HUES64 (cell line): ENCODE results near the gene SIX3.
A peak's percentile ranks its signal among the peaks of the same experiment; 100 is the strongest.

Source experiments
- H3K27ac ChIP-seq: 2 replicates; pipeline ENCODE4 v1.7.0; 2013; ENCODE audit warnings: low read depth, low read length, inconsistent platforms
- H3K27me3 ChIP-seq: 2 replicates; pipeline ENCODE4 v1.6.1; 2013; ENCODE audit warnings: mild to moderate bottlenecking, low read length; ENCODE audit not compliant: insufficient read depth
- H3K36me3 ChIP-seq: 2 replicates; pipeline ENCODE4 v1.6.1; 2013; ENCODE audit warnings: mild to moderate bottlenecking, low read length; ENCODE audit not compliant: insufficient read depth
- H3K4me1 ChIP-seq: 2 replicates; pipeline ENCODE4 v1.6.1; 2013; ENCODE audit warnings: mild to moderate bottlenecking, low read length, moderate library complexity; ENCODE audit not compliant: insufficient read depth
- H3K4me3 ChIP-seq: 2 replicates; pipeline ENCODE4 v1.5.1; 2013; ENCODE audit warnings: mild to moderate bottlenecking, low read length, moderate library complexity
- H3K9ac ChIP-seq: 2 replicates; pipeline ENCODE4 v1.6.1; 2013; ENCODE audit warnings: mild to moderate bottlenecking, low read depth, low read length
- H3K9me3 ChIP-seq: 2 replicates; pipeline ENCODE4 v1.6.1; 2013; ENCODE audit warnings: low read depth, low read length; ENCODE audit not compliant: insufficient read depth
- WGBS: fragments of 150-250, 120-280 bp; methylation state at CpG from one replicate; pipeline ENCODE4 v1.1.7; 2013; ENCODE audit warnings: missing lambda C conversion rate; 5-methylcytosine and 5-hydroxymethylcytosine counted together

Gene SIX3

GRCh38 chr2:44952806-44953498, 11.4 kb downstream of the SIX3 start:
- peaks cover 40% of the 10 kb centered on the region for H3K4me1 ChIP-seq
- no peak overlapping the region for H3K27ac ChIP-seq
- H3K36me3 ChIP-seq = peaks cover 1% of the 10 kb centered on the region; the same call in 1 of the 2 replicates
- H3K4me3 ChIP-seq = peak overlapping the region; percentile 44
- no peaks in the 10 kb centered on the region for H3K9me3 ChIP-seq
- no peak overlapping the region for H3K9ac ChIP-seq
- peaks cover 99% of the 10 kb centered on the region for H3K27me3 ChIP-seq
- WGBS = 5% methylated on average over 39 of the region's 39 CpGs

GRCh38 chr2:44953499-44953883, 12.0 kb downstream of the SIX3 start:
- 20% methylated on average over 8 of the region's 8 CpGs for WGBS
- Histone ChIP-seq H3K27me3 (peaks cover 99% of the 10 kb centered on the region), H3K27ac (no peak overlapping the region), H3K36me3 (no peaks in the 10 kb centered on the region), H3K9ac (no peak overlapping the region), H3K4me1 (peaks cover 39% of the 10 kb centered on the region), H3K9me3 (no peaks in the 10 kb centered on the region), H3K4me3 (no peak overlapping the region)

GRCh38 chr2:44954447-44954888, 13.0 kb downstream of the SIX3 start:
- Histone ChIP-seq H3K9me3 (no peaks in the 10 kb centered on the region), H3K9ac (no peak overlapping the region), H3K27me3 (peaks cover 89% of the 10 kb centered on the region), H3K27ac (no peak overlapping the region), H3K36me3 (no peaks in the 10 kb centered on the region), H3K4me3 (peak overlapping the region; percentile 48), H3K4me1 (peaks cover 33% of the 10 kb centered on the region)
- WGBS = 11% methylated on average over 25 of the region's 25 CpGs

- Histone ChIP-seq H3K4me1 (peaks cover 33% of the 10 kb centered on the region), H3K27ac (no peak overlapping the region), H3K4me3 (peak overlapping the region; percentile 48), H3K9me3 (no peaks in the 10 kb centered on the region), H3K36me3 (no peaks in the 10 kb centered on the region), H3K27me3 (peaks cover 83% of the 10 kb centered on the region), H3K9ac (no peak overlapping the region)
- 7% methylated on average over 44 of the region's 44 CpGs for WGBS
Measured at GRCh38 chr2:44954889-44955592, 13.5 kb downstream of the SIX3 start.

- WGBS = 11% methylated on average over 38 of the region's 38 CpGs
- peaks cover 76% of the 10 kb centered on the region for H3K27me3 ChIP-seq
Measured at GRCh38 chr2:44955593-44956392, 14.3 kb downstream of the SIX3 start.

GRCh38 chr2:44956843-44957242, 15.3 kb downstream of the SIX3 start:
- Histone ChIP-seq H3K4me3 (no peak overlapping the region), H3K36me3 (no peaks in the 10 kb centered on the region), H3K9ac (no peak overlapping the region), H3K9me3 (no peaks in the 10 kb centered on the region), H3K27me3 (peaks cover 65% of the 10 kb centered on the region), H3K27ac (no peak overlapping the region), H3K4me1 (peaks cover 22% of the 10 kb centered on the region)
- WGBS = 83% methylated on average over 1 of the region's 1 CpG

More at GRCh38 chr2:44955593-44956392, 14.3 kb downstream of the SIX3 start:
- Histone ChIP-seq H3K4me3 (peak overlapping the region; percentile 48), H3K4me1 (peaks cover 29% of the 10 kb centered on the region), H3K36me3 (no peaks in the 10 kb centered on the region), H3K9ac (no peak overlapping the region), H3K9me3 (no peaks in the 10 kb centered on the region), H3K27ac (no peak overlapping the region)

GRCh38 chr2:44957656-44958327, 16.3 kb downstream of the SIX3 start:
- Histone ChIP-seq H3K27ac (no peak overlapping the region), H3K4me3 (no peak overlapping the region), H3K9me3 (no peaks in the 10 kb centered on the region), H3K36me3 (no peaks in the 10 kb centered on the region), H3K27me3 (peaks cover 56% of the 10 kb centered on the region), H3K4me1 (peaks cover 22% of the 10 kb centered on the region), H3K9ac (no peak overlapping the region)
- 94% methylated on average over 6 of the region's 6 CpGs for WGBS

- Histone ChIP-seq H3K9ac (no peak overlapping the region), H3K36me3 (no peaks in the 10 kb centered on the region), H3K27ac (no peak overlapping the region), H3K9me3 (no peaks in the 10 kb centered on the region), H3K4me1 (peaks cover 11% of the 10 kb centered on the region), H3K4me3 (no peak overlapping the region), H3K27me3 (peaks cover 35% of the 10 kb centered on the region)
- 85% methylated on average over 6 of the region's 6 CpGs for WGBS
Measured at GRCh38 chr2:44959855-44960254, 18.4 kb downstream of the SIX3 start.

- WGBS = 82% methylated on average over 5 of the region's 5 CpGs
- H3K9me3 ChIP-seq = no peaks in the 10 kb centered on the region
- peaks cover 30% of the 10 kb centered on the region for H3K27me3 ChIP-seq
- no peaks in the 10 kb centered on the region for H3K36me3 ChIP-seq
- H3K4me3 ChIP-seq = no peak overlapping the region
- peaks cover 4% of the 10 kb centered on the region for H3K4me1 ChIP-seq
- H3K27ac ChIP-seq = no peak overlapping the region
- H3K9ac ChIP-seq = no peak overlapping the region
Measured at GRCh38 chr2:44960871-44961270, 19.4 kb downstream of the SIX3 start.

- Histone ChIP-seq H3K36me3 (no peaks in the 10 kb centered on the region), H3K9ac (no peak overlapping the region), H3K9me3 (no peaks in the 10 kb centered on the region), H3K27me3 (peaks cover 21% of the 10 kb centered on the region), H3K4me3 (no peak overlapping the region), H3K4me1 (no peaks in the 10 kb centered on the region; the same call in 1 of the 2 replicates), H3K27ac (no peak overlapping the region)
- WGBS = 92% methylated on average over 5 of the region's 5 CpGs
Measured at GRCh38 chr2:44962176-44962695, 20.7 kb downstream of the SIX3 start.
